HG02852 (cell line): Measurements from ENCODE around the gene KIF25.

ENCODE experiments used
- ATAC-seq: cut with Tn5 transposase; IDR thresholded peaks from one replicate; pipeline ENCODE4 v1.9.1; 2021; ENCODE audit warnings: mild to moderate bottlenecking, moderate library complexity; ENCODE audit not compliant: unreplicated experiment

KIF25 gene

DNA sequence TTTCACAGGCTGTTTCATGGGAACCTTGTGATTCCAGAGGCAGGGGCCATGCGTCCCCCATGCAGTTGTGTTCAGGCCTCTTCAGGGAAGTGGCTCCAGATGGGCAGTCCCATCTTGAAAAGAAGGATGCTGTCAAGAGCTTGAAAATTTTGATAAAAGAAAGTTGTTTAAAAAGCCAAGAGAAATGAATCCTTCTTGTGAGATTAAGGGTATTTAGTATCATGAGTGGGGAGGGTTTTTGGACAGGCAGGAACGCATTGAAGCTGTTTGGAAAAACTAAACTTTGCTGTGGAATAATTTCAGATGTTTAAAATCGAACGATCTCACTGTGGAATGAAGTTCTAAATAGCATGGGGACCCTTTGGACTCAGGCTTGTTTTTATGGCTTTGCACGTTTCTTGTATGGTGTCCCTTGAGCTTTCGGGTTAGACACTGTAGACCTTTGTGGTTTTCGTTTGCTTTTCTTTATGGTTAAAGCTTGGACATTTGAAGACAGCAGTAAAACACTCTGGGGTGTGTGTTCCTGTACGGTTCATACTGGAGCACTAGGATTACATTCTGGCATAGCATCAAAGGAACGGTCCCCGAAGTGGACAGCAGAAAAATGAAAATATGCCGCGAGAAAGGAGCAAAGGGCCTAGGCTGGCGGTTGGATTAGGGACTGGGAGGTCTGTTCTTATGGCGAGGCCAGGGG is 18.2 kb downstream of the KIF25 start:
- ATAC-seq, result no peak

DNA sequence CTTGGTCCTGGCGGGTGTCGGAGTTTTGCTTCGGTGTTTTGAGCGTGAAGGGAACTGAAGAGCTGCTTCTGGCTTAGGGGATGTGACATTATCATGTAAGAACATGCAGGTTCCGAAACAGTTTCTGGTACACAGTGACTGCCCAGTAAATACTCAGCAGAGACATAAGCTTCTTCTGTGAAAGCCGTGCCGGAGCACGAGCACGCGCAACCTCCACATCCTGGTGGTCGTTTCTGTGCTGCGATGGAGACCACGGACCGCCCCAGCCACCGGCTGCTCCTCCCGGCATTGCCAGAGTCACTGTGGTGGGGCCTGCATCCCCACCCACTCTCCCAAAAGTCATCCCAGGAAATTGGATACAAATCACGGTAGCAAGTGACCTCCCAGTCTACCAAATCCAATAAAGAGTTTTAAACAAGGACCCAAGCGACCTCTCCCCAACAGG is 18.7 kb downstream of the KIF25 start:
- ATAC-seq, result no peak

DNA sequence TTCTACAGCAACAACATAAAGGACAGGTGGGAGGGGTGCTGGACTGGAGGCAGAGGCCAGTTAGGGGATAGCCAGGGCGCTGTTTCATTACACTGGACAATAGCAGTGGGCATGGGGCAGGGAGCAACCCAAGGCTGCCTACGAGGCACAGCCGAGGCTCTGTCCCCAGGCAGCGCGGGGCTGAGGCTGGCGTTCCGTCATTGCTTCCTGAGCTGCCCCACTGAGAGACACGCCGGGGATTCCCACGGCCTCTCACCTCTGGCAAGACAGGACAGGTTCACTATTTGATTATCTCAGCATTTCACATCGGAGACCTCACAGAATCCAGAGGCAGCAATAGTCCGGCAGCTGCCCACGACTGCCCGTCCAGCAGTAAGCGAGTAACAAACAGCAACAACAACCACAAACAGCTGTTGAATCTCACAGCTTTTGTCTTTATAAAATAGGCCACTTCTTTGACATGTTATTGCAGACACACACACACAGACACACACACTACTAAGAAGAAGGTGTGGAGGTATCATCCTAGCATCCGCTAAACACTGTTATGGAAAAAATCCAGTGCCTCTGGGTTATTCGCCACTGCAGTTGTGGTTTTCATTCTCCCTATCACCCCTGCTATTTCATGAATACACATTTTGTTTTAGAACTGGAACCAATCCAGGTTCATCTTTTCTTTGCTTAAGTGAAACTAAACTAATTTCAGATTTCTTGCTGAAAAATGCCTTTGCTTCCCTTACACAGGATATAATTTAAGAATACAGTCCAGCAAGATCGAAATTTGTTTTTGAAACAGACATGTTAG is 19.5 kb downstream of the KIF25 start:
- ATAC-seq, result no peak

DNA sequence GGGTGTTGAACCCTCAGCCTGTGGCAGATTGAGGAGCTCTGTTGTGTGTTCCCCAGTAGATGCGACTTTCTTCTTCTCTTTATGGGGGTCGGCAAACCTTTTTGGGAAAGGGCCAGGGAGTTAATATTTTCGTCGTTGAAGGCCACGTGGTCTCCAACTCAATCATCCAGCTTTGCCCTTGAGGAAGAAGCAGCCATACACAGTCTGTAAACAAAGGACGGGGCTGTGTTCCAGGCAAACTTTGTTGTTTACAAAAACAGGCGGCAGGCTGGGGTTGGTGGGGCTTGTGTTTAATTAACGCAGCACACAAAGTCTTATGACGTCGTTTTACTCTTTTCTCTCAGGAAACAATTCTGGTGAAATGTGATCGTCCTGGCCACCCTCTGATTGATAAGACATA is 20.2 kb downstream of the KIF25 start:
- ATAC-seq, result no peak

DNA sequence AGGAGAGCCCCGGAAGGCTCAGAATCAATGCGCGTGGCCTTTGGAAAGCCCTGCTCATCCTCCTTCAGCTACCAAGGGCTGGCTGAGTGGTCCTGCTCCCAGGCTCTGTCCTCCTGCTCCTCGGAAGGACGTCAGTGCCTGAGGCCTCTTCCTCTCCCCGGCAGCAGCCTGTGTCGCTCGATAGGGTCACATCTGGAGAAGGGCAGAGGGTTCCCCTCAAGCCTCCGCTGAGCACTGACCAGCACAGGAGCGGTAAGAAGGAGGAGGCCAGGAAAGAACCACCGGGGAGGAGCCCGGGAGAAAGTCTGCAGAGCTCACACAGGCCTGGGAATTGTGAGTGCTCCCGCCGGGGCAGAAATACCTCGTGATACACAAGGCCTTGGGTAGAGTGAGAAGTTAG is 21.2 kb downstream of the KIF25 start:
- no peak for ATAC-seq

DNA sequence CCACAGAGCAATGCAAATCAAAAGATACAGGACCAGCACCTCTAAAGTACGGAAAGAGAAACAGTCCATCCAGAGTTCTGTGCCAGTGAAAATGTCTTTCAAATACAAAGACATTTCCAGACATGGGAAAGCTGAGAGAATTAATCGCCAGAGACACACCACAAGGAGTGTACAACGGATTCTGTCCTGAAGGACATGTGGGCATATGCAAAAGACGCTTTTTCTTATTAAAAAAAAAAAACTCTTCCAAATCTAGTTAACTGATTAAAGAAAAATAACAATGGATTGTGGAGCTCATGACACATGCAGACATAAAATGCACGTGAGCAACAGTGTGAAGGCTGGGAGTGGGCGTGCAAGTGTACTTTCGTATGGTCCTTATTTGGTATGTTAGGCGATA is 22.8 kb downstream of the KIF25 start:
- no peak for ATAC-seq

DNA sequence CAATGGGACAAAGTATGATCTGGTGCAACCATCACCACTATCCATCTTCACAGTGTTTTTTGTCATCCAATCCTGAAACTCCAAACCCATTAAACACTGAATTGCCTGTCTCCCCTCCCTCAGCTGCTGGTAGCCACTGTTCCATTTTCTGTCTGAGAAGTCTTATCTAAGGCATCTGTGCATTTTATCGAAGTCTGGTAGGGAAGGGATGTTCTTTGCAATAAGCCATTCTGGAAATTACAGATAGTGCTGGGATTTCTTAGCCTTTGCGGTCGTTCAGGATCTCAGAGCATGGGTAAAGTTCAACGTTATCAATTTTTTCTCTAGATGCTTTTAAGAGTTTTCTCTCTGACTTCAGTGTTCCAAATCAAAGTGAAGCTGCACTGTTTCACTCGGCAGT is 24.1 kb downstream of the KIF25 start:
- no peak for ATAC-seq

DNA sequence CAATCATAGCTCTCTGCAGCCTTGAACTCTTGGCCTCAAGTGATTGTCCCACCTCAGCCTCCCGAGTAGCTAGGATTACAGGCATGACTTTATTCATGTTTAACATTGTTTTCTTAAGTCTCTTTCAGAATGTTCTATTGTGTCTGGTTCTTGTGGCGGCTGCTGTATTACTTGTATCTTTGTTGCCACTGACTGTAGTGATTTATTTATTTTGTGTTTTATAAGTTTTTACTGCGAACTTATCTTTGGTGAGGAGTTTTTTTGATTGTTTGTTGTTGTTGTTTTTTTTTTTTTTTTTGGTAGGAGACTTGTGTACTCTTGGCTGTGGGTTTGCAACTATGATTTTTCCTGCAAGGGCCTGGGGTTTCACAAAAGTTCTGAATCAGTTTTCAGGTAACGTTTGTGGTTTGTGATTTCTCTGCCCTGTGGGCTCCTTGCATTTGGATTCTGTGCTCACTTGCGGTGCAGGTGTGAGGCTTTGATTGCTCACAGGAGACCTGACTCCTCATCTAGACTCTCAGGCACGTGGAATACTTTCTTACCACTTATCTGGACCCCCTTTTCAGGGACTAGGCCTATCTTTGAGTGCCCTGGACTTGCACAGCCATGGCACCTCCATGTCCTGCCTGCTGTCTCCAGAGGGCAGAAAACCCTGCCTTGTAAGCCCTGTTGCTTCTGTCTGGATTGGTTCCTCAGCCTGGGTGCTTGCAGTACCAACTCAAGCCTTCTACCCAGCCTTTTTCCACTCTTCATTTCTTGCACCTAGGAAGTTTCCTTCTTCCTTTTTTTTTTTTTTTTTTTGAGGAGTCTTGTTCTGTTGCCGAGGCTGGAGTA is 25.2 kb downstream of the KIF25 start:
- ATAC-seq, result no peak

DNA sequence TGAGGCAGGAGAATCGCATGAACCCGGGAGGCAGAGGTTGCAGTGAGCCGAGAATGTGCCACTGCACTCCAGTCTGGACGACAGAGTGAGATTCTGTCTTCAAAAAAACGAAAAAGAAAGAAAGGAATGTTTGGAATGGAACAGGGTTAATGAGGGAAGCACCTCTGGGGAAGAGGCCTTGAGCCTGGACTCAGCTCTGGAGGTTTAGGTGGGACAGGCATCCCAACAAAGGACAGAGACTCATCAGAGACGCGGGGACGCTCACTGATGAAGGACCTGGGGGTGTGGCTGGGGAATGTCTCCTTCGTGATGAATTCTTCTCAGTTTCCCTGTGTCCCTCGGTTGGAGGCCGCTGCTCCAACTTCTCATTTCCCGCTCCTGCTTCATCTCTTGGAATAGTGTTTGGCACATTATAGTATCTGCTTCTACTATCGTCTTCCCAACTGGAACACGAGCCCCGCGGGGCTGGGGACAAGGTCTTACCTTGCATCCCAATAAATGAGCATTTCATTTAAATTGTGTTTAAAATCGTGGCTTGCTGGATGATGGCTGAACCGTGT is 27.6 kb downstream of the KIF25 start:
- no peak for ATAC-seq

DNA sequence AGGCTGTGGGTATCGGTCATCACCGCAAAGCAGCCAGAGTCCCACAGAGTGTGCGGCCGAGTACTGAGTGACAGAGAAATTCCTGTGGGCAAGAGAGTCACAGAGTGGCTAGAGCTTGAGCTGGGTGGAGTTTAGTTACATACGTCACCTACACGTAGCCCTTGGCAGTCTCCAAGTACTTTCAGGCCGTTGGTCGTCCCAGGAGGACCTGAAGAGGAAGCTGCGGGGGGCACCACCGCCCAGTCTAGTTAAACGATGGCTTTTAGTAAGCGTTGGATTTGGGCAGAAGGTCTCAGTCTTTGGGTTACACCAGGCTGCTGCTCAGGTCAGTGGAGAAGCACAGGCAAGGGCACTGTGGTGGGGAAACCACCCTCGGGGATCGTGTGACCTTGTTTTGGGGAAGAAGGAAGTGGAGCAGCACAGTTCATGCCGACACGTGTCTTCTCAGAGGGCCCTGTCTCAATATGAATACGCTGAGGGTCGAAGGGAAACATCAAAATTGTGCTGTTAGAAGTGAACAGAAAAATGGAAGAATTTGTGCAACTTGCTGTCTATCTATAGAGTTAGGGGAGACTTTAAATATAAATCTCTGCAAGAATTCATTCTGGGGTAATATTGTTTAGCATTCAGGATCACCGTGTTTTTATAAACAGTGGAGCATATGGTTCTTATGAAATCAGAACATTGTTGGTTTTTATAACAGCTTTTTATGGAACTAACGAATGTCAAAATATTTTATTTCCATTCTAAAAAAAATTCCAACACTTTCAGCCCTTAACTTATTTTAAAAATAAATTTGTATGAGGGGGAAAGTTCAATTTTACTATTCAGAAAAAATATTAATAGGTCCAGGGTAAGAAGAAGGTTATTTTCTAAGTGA is 28.6 kb downstream of the KIF25 start:
- no peak for ATAC-seq

DNA sequence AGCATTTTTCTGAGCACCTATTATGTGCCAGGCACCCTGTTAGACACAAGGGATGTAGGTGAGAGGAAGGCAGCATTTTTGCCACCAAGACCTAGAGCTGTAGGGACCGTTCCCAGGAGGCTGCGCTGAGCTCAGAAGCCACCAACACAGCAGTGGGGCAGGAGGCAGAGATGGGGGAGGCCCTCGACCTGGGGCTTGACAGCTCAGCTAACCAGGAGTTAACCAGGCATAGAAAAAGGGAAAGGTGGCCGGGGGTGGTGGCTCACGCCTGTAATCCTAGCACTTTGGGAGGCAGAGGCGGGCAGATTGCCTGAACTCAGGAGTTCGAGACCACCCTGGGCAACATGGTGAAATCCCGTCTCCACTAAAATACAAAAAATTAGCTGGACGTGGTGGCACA is 29.5 kb downstream of the KIF25 start:
- no peak for ATAC-seq

DNA sequence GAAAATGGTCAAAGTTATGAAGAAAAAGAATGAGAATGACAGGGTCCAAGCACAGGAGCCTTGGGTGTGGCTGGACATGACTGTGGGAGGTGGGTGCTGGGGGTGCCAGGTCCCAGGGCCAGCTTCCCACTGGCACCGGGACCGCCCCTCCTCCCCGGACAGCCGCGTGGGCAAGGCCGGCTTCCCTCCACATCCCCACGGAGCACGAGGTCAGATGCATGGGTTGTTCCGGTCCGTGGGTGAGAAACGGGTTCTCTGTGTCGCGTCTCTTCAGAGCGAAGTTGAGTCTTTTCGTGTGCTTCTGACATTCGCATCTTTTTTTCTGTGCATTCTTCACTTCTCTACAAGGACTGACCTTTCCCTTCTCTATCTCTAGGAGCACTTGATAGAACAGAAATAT is 30.1 kb downstream of the KIF25 start:
- no peak for ATAC-seq

DNA sequence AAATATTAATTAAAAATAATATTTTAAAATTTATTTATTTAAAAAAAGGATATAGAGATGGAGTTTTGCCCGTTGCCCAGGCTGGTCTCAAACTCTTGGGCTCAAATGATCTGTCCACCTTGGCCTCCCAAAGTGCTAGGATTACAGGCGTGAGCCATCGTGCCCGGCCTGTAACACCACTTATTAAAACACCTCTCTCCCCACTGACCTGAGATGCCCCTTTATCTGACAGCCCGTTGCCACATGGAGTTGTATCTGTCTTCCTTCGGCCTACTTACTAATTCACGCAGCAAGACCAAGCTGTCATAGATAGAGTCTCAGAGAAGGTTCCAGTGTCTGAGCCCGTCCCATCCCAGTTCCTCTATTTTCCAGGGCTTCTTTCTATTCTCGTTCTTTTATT is 30.7 kb downstream of the KIF25 start:
- ATAC-seq, result no peak

DNA sequence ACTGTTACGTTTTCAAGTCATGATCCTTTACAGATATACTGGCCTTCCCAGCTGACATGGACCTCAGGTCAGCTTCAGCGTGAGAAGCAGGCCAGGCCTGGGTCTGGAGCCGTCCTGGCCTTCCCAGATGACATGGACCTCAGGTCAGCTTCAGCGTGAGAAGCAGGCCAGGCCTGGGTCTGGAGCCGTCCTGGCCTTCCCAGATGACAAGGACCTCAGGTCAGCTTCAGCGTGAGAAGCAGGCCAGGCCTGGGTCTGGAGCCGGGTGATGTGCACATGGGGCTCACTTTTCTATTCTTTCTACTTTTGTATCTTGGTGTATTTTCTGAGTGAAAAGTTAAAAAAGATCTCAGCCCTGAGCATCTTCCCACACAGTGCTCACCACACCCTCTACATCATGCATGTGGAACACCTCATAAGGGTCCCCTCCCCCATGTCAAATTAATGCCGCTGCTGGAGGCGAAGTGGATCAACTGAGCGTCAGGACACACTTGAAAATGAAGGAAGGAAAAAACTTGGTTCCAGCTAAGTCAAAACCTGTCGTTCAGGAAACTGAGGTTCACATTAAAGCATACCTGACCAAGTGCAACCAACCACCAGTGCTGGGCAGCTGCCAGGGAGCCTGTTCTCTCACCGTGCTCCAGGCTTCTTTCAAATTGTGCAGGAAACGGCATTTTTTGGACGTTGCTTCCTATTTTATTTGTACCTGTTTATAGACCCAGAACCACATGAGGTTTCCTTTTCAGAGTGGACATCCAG is 32.2 kb downstream of the KIF25 start:
- no peak for ATAC-seq

DNA sequence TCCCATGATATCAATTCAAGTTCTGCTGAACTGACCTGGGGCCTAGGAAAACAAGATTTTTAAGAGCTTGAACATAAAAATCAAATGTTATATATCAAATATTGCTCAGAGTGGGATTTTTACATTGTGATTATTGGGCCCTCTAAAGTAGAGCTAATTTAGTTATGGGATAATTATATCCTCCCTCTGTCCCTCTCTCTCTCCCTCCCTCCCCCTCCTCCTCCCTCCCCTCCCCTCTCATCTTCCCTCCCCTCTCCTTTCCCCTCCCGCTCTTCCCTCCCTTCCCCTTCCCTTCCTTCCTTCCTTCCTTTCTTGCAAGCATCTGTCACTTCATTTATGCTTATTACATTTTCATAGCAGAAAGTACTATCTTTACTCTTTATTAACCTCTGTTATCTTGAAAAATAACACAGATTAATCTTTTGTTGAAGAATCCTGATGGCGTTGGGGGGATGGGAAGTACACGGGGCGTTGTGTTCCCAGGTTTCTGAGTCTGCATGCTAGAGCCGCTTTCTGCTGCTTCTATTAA is 32.8 kb downstream of the KIF25 start:
- ATAC-seq, result no peak

DNA sequence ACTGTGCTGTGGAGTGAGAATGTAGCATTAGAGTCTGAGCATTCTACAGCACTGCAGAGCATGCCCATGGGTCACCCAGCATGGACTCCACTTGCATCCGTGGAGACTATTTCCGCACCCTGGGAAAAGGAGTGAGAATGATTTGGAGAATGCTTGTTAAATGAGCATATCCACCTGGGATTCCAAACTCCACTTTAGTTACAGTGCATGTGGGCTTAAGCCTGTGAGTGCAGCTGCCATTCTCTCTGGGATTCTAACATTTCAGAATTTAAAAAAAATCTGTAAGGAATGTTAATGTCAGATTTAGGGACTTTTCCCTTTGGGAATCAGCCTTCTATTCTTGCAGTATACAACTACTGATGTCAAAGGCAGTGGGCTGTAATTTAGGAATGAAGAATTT is 33.4 kb downstream of the KIF25 start:
- no peak for ATAC-seq

DNA sequence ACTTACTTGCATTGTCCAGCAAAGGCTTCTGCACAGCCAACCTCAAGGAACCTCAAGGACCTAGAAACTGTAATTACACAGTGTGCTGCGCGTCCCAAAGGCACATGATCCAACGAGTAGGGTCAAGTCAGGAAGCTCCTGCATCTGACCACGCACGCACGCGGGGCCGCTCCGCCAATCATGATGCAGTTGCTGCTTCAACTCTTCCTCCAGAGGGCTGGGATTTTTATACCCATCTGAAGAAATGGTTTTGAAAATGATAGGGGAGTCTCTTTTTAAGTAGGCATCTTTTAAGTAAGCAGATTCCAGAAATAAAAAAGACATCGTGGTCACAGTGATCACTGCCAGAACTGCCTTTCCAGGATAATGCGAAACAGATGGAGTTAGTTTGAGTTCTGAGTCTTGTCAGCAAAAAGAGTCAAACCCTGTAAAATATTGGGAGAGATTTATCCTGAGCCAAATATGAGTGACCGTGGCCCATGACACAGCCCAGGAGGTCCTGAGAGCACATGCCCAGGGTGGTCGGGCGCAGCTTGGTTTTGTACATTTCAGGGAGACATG is 34.0 kb downstream of the KIF25 start:
- ATAC-seq, result no peak

DNA sequence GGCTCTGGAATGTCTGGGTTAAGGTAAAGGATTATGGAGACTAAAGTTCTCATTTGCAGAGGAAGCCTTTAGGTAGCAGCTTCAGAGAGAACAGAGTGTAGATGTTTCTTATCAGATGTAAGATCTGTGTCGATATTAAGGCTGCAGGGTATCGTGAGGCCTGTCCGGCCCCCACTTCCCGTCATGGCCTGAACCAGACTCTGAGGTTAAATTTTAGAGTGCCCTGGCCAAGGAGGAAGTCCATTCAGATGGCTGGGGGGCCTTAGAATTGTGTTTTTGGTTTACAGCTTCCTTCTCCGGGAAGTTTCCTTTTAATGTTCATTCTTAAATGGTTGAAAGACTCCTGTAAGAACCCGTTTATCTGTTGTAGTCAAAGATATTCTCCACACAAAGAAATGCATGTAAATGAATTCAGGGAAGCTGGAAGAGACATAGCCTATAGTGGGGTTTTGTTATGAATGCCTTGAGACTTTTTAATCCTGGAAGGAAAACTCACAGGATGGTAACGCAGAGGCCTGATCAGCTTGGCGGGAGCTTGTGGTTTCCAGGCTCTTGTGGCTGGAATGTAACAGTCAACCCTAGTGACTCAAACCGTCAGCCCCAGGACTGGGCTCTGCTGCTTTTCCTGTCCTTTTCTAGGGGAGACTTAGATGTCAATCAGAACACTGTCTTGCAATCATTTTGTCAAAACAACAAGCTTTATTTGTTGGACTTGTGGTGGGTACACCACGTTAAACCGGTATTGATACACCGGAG is 34.7 kb downstream of the KIF25 start:
- no peak for ATAC-seq
